ENCODE results near the gene VAPA. TPM values are rescaled to one million over a fixed set of nuclear protein-coding genes. Genes with fewer than 3 reads are reported as not detected.
A peak's percentile ranks its signal among the peaks of the same experiment; 100 is the strongest.
"Not testable (repeated sequence)": the region's sequence is repeated elsewhere in the genome, so short reads cannot be mapped to it uniquely, and the experiment has no call there.

VAPA gene
- total and polyA plus RNA-seq, 10 donors: 53.1 to 290 (median 181) TPM

DNA sequence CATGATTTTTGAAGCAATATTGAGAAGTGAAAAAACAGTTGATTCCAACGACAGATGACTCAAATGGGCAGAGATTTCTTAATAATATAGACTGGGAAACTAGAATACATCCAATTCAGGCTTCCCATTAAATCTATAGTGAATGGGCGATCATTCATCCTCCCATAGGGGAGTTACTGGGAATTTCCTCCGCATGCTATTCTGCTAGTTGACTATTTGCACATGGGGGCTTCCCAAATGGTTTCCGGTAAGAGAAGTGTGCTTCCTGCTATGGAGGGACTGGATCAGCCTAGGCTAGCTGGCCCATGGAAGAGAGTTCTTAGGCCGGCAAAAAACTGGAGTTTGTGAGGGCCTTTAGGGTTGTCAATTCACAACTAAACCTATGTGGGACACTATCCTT, 2.6 kb upstream of the VAPA start:
- intact Hi-C loops (cut with DNase I; ENCODE audit: low total_unique reads): no loop called here
- H3K36me3 ChIP-seq: no peaks in the 10 kb centered on the region
- H3K27me3 ChIP-seq (replicated peaks in 1 of 7): no peaks in the 10 kb centered on the region
- no peak for DNase-seq
- H3K9me3 ChIP-seq: no peaks in the 10 kb centered on the region
- H3K4me1 ChIP-seq: peaks cover 11 to 25% (median 21%) of the 10 kb centered on the region in 6 donors
- peak overlapping the region in 2 of 8 donors; percentile 5 to 58 for H3K27ac ChIP-seq
- no peak overlapping the region for H3K4me3 ChIP-seq
- 84 to 93% (median 88%) methylated on average over 5 of the region's 5 CpGs for WGBS, 5 donors
- TF ChIP-seq POLR2A (IDR thresholded peaks at IDR 0.05) (no peak), CTCF (IDR thresholded peaks at IDR 0.05 in 8 of 11, conservative IDR thresholded peaks at IDR 0.05 in 3 of 11) (no peak), POLR2AphosphoS5 (IDR thresholded peaks at IDR 0.05) (no peak)

GRCh38 chr18:9912285-9912684, 1.5 kb upstream of the VAPA start:
- DNase-seq; intact Hi-C loops (cut with DNase I; ENCODE audit: low total_unique reads); H3K27me3 ChIP-seq (replicated peaks in 1 of 7); H3K4me3 ChIP-seq; H3K27ac ChIP-seq; H3K9me3 ChIP-seq; H3K36me3 ChIP-seq: not testable (repeated sequence)
- peaks cover 20 to 36% (median 29%) of the 10 kb centered on the region in 6 donors for H3K4me1 ChIP-seq
- WGBS, 5 donors: 95 to 100% (median 96%) methylated on average over 1 of the region's 1 CpG

GRCh38 chr18:9913151-9913525, 678 bp upstream of the VAPA start:
- Histone ChIP-seq H3K36me3 (no peaks in the 10 kb centered on the region), H3K9me3 (no peaks in the 10 kb centered on the region), H3K4me1 (peaks cover 29 to 44% (median 38%) of the 10 kb centered on the region in 6 donors), H3K27me3 (replicated peaks in 1 of 7) (no peaks in the 10 kb centered on the region), H3K4me3 (peak overlapping the region; percentile 73 to 92 (median 89)), H3K27ac (peak overlapping the region; percentile 99 to 100 (median 100))
- 7 to 9% (median 8%) methylated on average over 12 of the region's 12 CpGs for WGBS, 5 donors
- TF ChIP-seq CTCF (IDR thresholded peaks at IDR 0.05 in 8 of 11, conservative IDR thresholded peaks at IDR 0.05 in 3 of 11): no peak
- no peak for TF ChIP-seq POLR2AphosphoS5 (IDR thresholded peaks at IDR 0.05)
- no peak for TF ChIP-seq POLR2A (IDR thresholded peaks at IDR 0.05)
- intact Hi-C loops (cut with DNase I; ENCODE audit: low total_unique reads): no loop called here
- no peak for DNase-seq

DNA sequence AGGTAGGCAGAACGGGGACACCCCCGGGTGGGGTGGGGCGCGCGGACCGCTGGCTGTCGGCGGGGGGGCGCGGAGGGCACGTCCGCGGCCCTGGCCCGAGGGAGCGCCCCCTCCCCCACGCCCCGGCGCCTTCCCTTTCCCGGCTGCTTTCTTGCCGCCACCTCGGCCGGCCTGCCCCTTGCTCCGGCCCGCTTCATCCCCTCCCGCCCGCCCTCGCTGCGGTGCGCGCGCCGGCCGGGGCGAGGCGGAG, 443 bp downstream of the VAPA start:
- Histone ChIP-seq H3K4me1 (peaks cover 38 to 56% (median 49%) of the 10 kb centered on the region in 6 donors), H3K36me3 (no peaks in the 10 kb centered on the region), H3K27ac (peak overlapping the region; percentile 99 to 100 (median 100)), H3K9me3 (no peaks in the 10 kb centered on the region), H3K27me3 (replicated peaks in 1 of 7) (no peaks in the 10 kb centered on the region), H3K4me3 (peak overlapping the region; percentile 73 to 92 (median 89))
- DNase-seq: no peak
- TF ChIP-seq CTCF (IDR thresholded peaks at IDR 0.05 in 8 of 11, conservative IDR thresholded peaks at IDR 0.05 in 3 of 11) (no peak), POLR2A (IDR thresholded peaks at IDR 0.05) (no peak), POLR2AphosphoS5 (IDR thresholded peaks at IDR 0.05) (no peak)
- WGBS, 5 donors: 0 to 1% (median 0%) methylated on average over 4 to 35 of the region's 35 CpGs
- intact Hi-C loops (cut with DNase I; ENCODE audit: low total_unique reads): no loop called here

Data from spleen (tissue), 11 donors.